GM18951 (cell line): ENCODE results near the gene HAAO.
A peak's percentile ranks its signal among the peaks of the same experiment; 100 is the strongest.

Experiments
- POLR2A ChIP-seq: IDR thresholded peaks from 4 replicates; pipeline ENCODE4 v1.6.1; 2011; ENCODE audit warnings: mild to moderate bottlenecking; ENCODE audit not compliant: insufficient read length, insufficient read depth; ENCODE audit errors: extremely low read depth
- in situ Hi-C: fragments of 300-500 bp; cut with MboI; formaldehyde crosslinking; loops from one replicate; pipeline ENCODE4 v1.12.0; 2022; ENCODE audit warnings: low sequenced_read_pairs, mixed read lengths, inconsistent platforms; ENCODE audit not compliant: unreplicated experiment

Gene HAAO

GRCh38 chr2:42809819-42810120 lies 17.4 kb upstream of the HAAO start:
- in situ Hi-C loops = no loop called here
- TF ChIP-seq POLR2A = no peak

GRCh38 chr2:42809131-42809818 lies 16.9 kb upstream of the HAAO start:
- in situ Hi-C loops = no loop called here
- TF ChIP-seq POLR2A = no peak

GRCh38 chr2:42808301-42808700 lies 15.9 kb upstream of the HAAO start:
- in situ Hi-C loops = no loop called here
- no peak for TF ChIP-seq POLR2A

GRCh38 chr2:42806786-42807185 lies 14.4 kb upstream of the HAAO start:
- in situ Hi-C loops = no loop called here
- TF ChIP-seq POLR2A = no peak

- no peak for TF ChIP-seq POLR2A
- in situ Hi-C loops = no loop called here
Observed at GRCh38 chr2:42804891-42805290, 12.5 kb upstream of the HAAO start.

GRCh38 chr2:42804338-42804737 lies 12.0 kb upstream of the HAAO start:
- in situ Hi-C loops = no loop called here
- TF ChIP-seq POLR2A = no peak

GRCh38 chr2:42802150-42802549 lies 9.8 kb upstream of the HAAO start:
- in situ Hi-C loops = no loop called here
- TF ChIP-seq POLR2A = no peak

GRCh38 chr2:42801381-42801780 lies 9.0 kb upstream of the HAAO start:
- in situ Hi-C loops = no loop called here
- TF ChIP-seq POLR2A = no peak

- TF ChIP-seq POLR2A = no peak
- in situ Hi-C loops = no loop called here
Observed at GRCh38 chr2:42800981-42801380, 8.6 kb upstream of the HAAO start.

GRCh38 chr2:42800461-42800962 lies 8.1 kb upstream of the HAAO start:
- TF ChIP-seq POLR2A = no peak
- in situ Hi-C loops = no loop called here

- TF ChIP-seq POLR2A = no peak
- in situ Hi-C loops = no loop called here
Observed at GRCh38 chr2:42799881-42800280, 7.5 kb upstream of the HAAO start.

GRCh38 chr2:42797281-42797680 lies 4.9 kb upstream of the HAAO start:
- TF ChIP-seq POLR2A = no peak
- in situ Hi-C loops = no loop called here

- TF ChIP-seq POLR2A = no peak
- in situ Hi-C loops = no loop called here
Observed at GRCh38 chr2:42796427-42797248, 4.3 kb upstream of the HAAO start.

GRCh38 chr2:42795841-42796301 lies 3.5 kb upstream of the HAAO start:
- TF ChIP-seq POLR2A = peak; percentile 58
- in situ Hi-C loops = no loop called here
